ENCODE results near the gene IFT88. TPM values are rescaled to one million over a fixed set of nuclear protein-coding genes. Genes with fewer than 3 reads are reported as not detected.

The IFT88 gene
- polyA plus RNA-seq, 3 donors = 2.9 to 4.5 (median 4.1) TPM

- H3K9me3 ChIP-seq (replicated peaks in 1 of 2; ENCODE audit: control insufficient read depth in 1 of 2, insufficient read depth in 1 of 2, low read length in 2 of 2) = no peaks in the 10 kb centered on the region
- no peak for DNase-seq
- H3K4me1 ChIP-seq (ENCODE audit: control insufficient read depth in 1 of 2, insufficient read depth in 2 of 2, low read length in 2 of 2) = no peaks in the 10 kb centered on the region
- H3K36me3 ChIP-seq (replicated peaks in 1 of 2; ENCODE audit: control insufficient read depth in 1 of 2, insufficient read depth in 2 of 2, low read length in 2 of 2) = no peaks in the 10 kb centered on the region
- Mint-ChIP-seq H3K36me3 (peaks cover 3 to 12% of the 10 kb centered on the region in 2 donors), H3K4me3 (no peak overlapping the region), H3K4me1 (no peaks in the 10 kb centered on the region), H3K9me3 (no peaks in the 10 kb centered on the region), H3K27ac (no peak overlapping the region), H3K27me3 (ENCODE audit: low read depth in 3 of 3) (no peaks in the 10 kb centered on the region)
- H3K27me3 ChIP-seq (ENCODE audit: control insufficient read depth in 2 of 2, insufficient read depth in 2 of 2, low read length in 2 of 2) = no peaks in the 10 kb centered on the region
- no peaks in the 10 kb centered on the region for H3K79me2 ChIP-seq (ENCODE audit: insufficient read depth, low read length)
- no peak overlapping the region for H3K4me2 ChIP-seq (replicated peaks; ENCODE audit: extremely low read depth, low read length, poor library complexity, severe bottlenecking)
- intact Hi-C loops (cut with micrococcal nuclease) = no loop called here
- no CpG with 5 or more reads among the region's 5 CpGs for WGBS (ENCODE audit: insufficient coverage)
- no peak for TF ChIP-seq CTCF (IDR thresholded peaks at IDR 0.05)
- H3K4me3 ChIP-seq (replicated peaks in 1 of 3; ENCODE audit: low read depth in 2 of 3, low read length in 3 of 3) = no peak overlapping the region
- no peaks in the 10 kb centered on the region for H4K20me1 ChIP-seq (ENCODE audit: insufficient read depth, low read length)
- no peak overlapping the region for H2AFZ ChIP-seq (ENCODE audit: insufficient read depth, low read depth, low read length, poor library complexity, severe bottlenecking)
- no peak overlapping the region for H3K9ac ChIP-seq (ENCODE audit: insufficient read depth, low read length, poor library complexity, severe bottlenecking)
- H3K27ac ChIP-seq (ENCODE audit: low read depth in 1 of 2, low read length in 2 of 2) = no peak overlapping the region
Measured at GRCh38 chr13:20658451-20659040, 91.6 kb downstream of the IFT88 start.

GRCh38 chr13:20664351-20664750 lies 97.4 kb downstream of the IFT88 start:
- no peaks in the 10 kb centered on the region for H3K4me1 Mint-ChIP-seq
- Histone ChIP-seq H3K4me1 (ENCODE audit: control insufficient read depth in 1 of 2, insufficient read depth in 2 of 2, low read length in 2 of 2) (no peaks in the 10 kb centered on the region), H3K9me3 (replicated peaks in 1 of 2; ENCODE audit: control insufficient read depth in 1 of 2, insufficient read depth in 1 of 2, low read length in 2 of 2) (no peaks in the 10 kb centered on the region), H3K9ac (ENCODE audit: insufficient read depth, low read length, poor library complexity, severe bottlenecking) (no peak overlapping the region), H3K79me2 (ENCODE audit: insufficient read depth, low read length) (no peaks in the 10 kb centered on the region), H3K4me3 (replicated peaks in 1 of 3; ENCODE audit: low read depth in 2 of 3, low read length in 3 of 3) (no peak overlapping the region), H3K4me2 (replicated peaks; ENCODE audit: extremely low read depth, low read length, poor library complexity, severe bottlenecking) (no peak overlapping the region), H2AFZ (ENCODE audit: insufficient read depth, low read depth, low read length, poor library complexity, severe bottlenecking) (no peak overlapping the region), H3K27ac (ENCODE audit: low read depth in 1 of 2, low read length in 2 of 2) (no peak overlapping the region), H3K36me3 (replicated peaks in 1 of 2; ENCODE audit: control insufficient read depth in 1 of 2, insufficient read depth in 2 of 2, low read length in 2 of 2) (no peaks in the 10 kb centered on the region), H3K27me3 (ENCODE audit: control insufficient read depth in 2 of 2, insufficient read depth in 2 of 2, low read length in 2 of 2) (no peaks in the 10 kb centered on the region), H4K20me1 (ENCODE audit: insufficient read depth, low read length) (no peaks in the 10 kb centered on the region)
- no peak for DNase-seq
- H3K27me3 Mint-ChIP-seq (ENCODE audit: low read depth in 3 of 3) = peaks cover 0 to 1% (median 0%) of the 10 kb centered on the region in 3 donors
- no peak overlapping the region for H3K27ac Mint-ChIP-seq
- intact Hi-C loops (cut with micrococcal nuclease) = no loop called here
- H3K4me3 Mint-ChIP-seq = no peak overlapping the region
- H3K9me3 Mint-ChIP-seq = peaks cover 0 to 2% (median 0%) of the 10 kb centered on the region in 7 donors
- H3K36me3 Mint-ChIP-seq = peaks cover 0 to 8% of the 10 kb centered on the region in 2 donors
- no peak for TF ChIP-seq CTCF (IDR thresholded peaks at IDR 0.05)
